ENCODE data around the gene DHRS1. TPM values are rescaled to one million over a fixed set of nuclear protein-coding genes. Genes with fewer than 3 reads are reported as not detected.

Gene DHRS1
- total and polyA plus RNA-seq, 7 donors: 13.9 to 56.6 (median 34.6) TPM

GRCh38 chr14:24268225-24268624 lies 31.4 kb downstream of the DHRS1 start:
- no peak for DNase-seq
- intact Hi-C loops (cut with DNase I): no loop called here
- H3K4me1 ChIP-seq: peaks cover 0 to 10% (median 7%) of the 10 kb centered on the region in 4 donors
- 95% methylated on average over 9 of the region's 9 CpGs for WGBS, 2 donors
- H3K27me3 ChIP-seq: no peaks in the 10 kb centered on the region
- TF ChIP-seq EP300 (IDR thresholded peaks at IDR 0.05): no peak
- no peak for TF ChIP-seq POLR2AphosphoS5 (IDR thresholded peaks at IDR 0.05)
- TF ChIP-seq POLR2A (IDR thresholded peaks at IDR 0.05): no peak
- TF ChIP-seq CTCF (IDR thresholded peaks at IDR 0.05): no peak
- no peak overlapping the region for H3K4me3 ChIP-seq
- peaks cover 0 to 39% (median 0%) of the 10 kb centered on the region in 4 donors for H3K36me3 ChIP-seq
- no peaks in the 10 kb centered on the region for H3K9me3 ChIP-seq
- no peak overlapping the region for H3K27ac ChIP-seq

GRCh38 chr14:24267516-24267915 lies 32.1 kb downstream of the DHRS1 start:
- Histone ChIP-seq H3K36me3 (peaks cover 0 to 39% (median 0%) of the 10 kb centered on the region in 4 donors), H3K4me3 (no peak overlapping the region), H3K27me3 (no peaks in the 10 kb centered on the region), H3K9me3 (no peaks in the 10 kb centered on the region), H3K27ac (no peak overlapping the region), H3K4me1 (peaks cover 0 to 10% (median 7%) of the 10 kb centered on the region in 4 donors)
- TF ChIP-seq POLR2A (IDR thresholded peaks at IDR 0.05) (no peak), CTCF (IDR thresholded peaks at IDR 0.05) (no peak), EP300 (IDR thresholded peaks at IDR 0.05) (no peak), POLR2AphosphoS5 (IDR thresholded peaks at IDR 0.05) (no peak)
- WGBS, 2 donors: 95% methylated on average over 9 of the region's 9 CpGs
- no peak for DNase-seq
- intact Hi-C loops (cut with DNase I): no loop called here

- DNase-seq: no peak
- intact Hi-C loops (cut with DNase I): no loop called here
- WGBS, 2 donors: 92 to 93% methylated on average over 18 of the region's 18 CpGs
- Histone ChIP-seq H3K27me3 (no peaks in the 10 kb centered on the region), H3K9me3 (no peaks in the 10 kb centered on the region), H3K36me3 (peaks cover 0 to 39% (median 0%) of the 10 kb centered on the region in 4 donors), H3K27ac (no peak overlapping the region), H3K4me3 (no peak overlapping the region), H3K4me1 (peaks cover 0 to 6% (median 2%) of the 10 kb centered on the region in 4 donors)
- TF ChIP-seq POLR2AphosphoS5 (IDR thresholded peaks at IDR 0.05) (no peak), CTCF (IDR thresholded peaks at IDR 0.05) (no peak), POLR2A (IDR thresholded peaks at IDR 0.05) (no peak), EP300 (IDR thresholded peaks at IDR 0.05) (no peak)
These were observed 33.0 kb downstream of the DHRS1 start for GRCh38 chr14:24266344-24267244.

- no peak overlapping the region for H3K4me3 ChIP-seq
- no peaks in the 10 kb centered on the region for H3K4me1 ChIP-seq
- no peak overlapping the region for H3K27ac ChIP-seq
- H3K9me3 ChIP-seq: no peaks in the 10 kb centered on the region
- intact Hi-C loops (cut with DNase I): no loop called here
- no peak for TF ChIP-seq POLR2AphosphoS5 (IDR thresholded peaks at IDR 0.05)
- TF ChIP-seq POLR2A (IDR thresholded peaks at IDR 0.05): no peak
- TF ChIP-seq EP300 (IDR thresholded peaks at IDR 0.05): no peak
- TF ChIP-seq CTCF (IDR thresholded peaks at IDR 0.05): no peak
- no peak for DNase-seq
- 89 to 90% methylated on average over 6 of the region's 6 CpGs for WGBS, 2 donors
- H3K36me3 ChIP-seq: peaks cover 0 to 38% (median 0%) of the 10 kb centered on the region in 4 donors
- H3K27me3 ChIP-seq: no peaks in the 10 kb centered on the region
These were observed 35.3 kb downstream of the DHRS1 start for GRCh38 chr14:24264298-24264697.

Data from sigmoid colon (tissue), 7 donors.